MV-4-11 (cell line): ENCODE data around the gene TMEM204.

Experiments used
- DNase-seq: peaks from one replicate; lab custom pipeline; 2025; lab: John Stamatoyannopoulos, UW

The TMEM204 gene

GRCh38 chr16:1533443-1533951 lies at the start of gene TMEM204:
Gene TMEM204, plus strand, starts transcription at chr16:1533666. Its CDS starts 610 bp downstream, at chr16:1534276.
- DNase-seq: peak; percentile 37

- no peak for DNase-seq
Measured at GRCh38 chr16:1485847-1486496, 47.5 kb upstream of the TMEM204 start.

GRCh38 chr16:1486551-1487390 lies 46.7 kb upstream of the TMEM204 start:
- no peak for DNase-seq

GRCh38 chr16:1487395-1488053 lies 45.9 kb upstream of the TMEM204 start:
- DNase-seq: no peak

GRCh38 chr16:1488054-1488601 lies 45.3 kb upstream of the TMEM204 start:
- DNase-seq: no peak

- no peak for DNase-seq
Measured at GRCh38 chr16:1488619-1489018, 44.8 kb upstream of the TMEM204 start, which contains the start of gene PTX4. Gene PTX4, minus strand, starts transcription at chr16:1488944. Its CDS starts 35 bp downstream, at chr16:1488909.

- DNase-seq: no peak
Measured at GRCh38 chr16:1489077-1489476, 44.4 kb upstream of the TMEM204 start.

- no peak for DNase-seq
Measured at GRCh38 chr16:1491327-1491726, 42.1 kb upstream of the TMEM204 start.

GRCh38 chr16:1492082-1492922 lies 41.2 kb upstream of the TMEM204 start:
- DNase-seq: no peak

GRCh38 chr16:1492923-1493745 lies 40.3 kb upstream of the TMEM204 start, which contains the start of gene TELO2:
Gene TELO2, plus strand, starts transcription at chr16:1493360. Its CDS starts 922 bp downstream, at chr16:1494282.
- DNase-seq: peak; percentile 73

GRCh38 chr16:1493746-1494094 lies 39.7 kb upstream of the TMEM204 start:
- DNase-seq: no peak

GRCh38 chr16:1494129-1494640 lies 39.3 kb upstream of the TMEM204 start:
- peak; percentile 23 for DNase-seq

- no peak for DNase-seq
Measured at GRCh38 chr16:1494711-1495110, 38.8 kb upstream of the TMEM204 start.

GRCh38 chr16:1495211-1495888 lies 38.1 kb upstream of the TMEM204 start:
- DNase-seq: no peak

GRCh38 chr16:1495889-1496262 lies 37.6 kb upstream of the TMEM204 start:
- no peak for DNase-seq

GRCh38 chr16:1496464-1496863 lies 37.0 kb upstream of the TMEM204 start:
- DNase-seq: no peak

- DNase-seq: no peak
Measured at GRCh38 chr16:1497014-1497598, 36.4 kb upstream of the TMEM204 start.

GRCh38 chr16:1498899-1499676 lies 34.4 kb upstream of the TMEM204 start:
- DNase-seq: no peak
